ENCODE measurements around the gene NAA50. TPM values are rescaled to one million over a fixed set of nuclear protein-coding genes. Genes with fewer than 3 reads are reported as not detected.

NAA50 gene
- total RNA-seq (2014; rRNA removed), result 204 and 247 TPM in 2 replicates
- 66.7 TPM for polyA plus RNA-seq (2012)

GRCh38 chr3:113745756-113746547, at the start of gene NAA50:
NAA50 (minus strand) TSS chr3:113746249; CDS start chr3:113745949, 300 bp downstream.
- peak; percentile 93 for DNase-seq (ENCODE audit: low read depth)

DNA sequence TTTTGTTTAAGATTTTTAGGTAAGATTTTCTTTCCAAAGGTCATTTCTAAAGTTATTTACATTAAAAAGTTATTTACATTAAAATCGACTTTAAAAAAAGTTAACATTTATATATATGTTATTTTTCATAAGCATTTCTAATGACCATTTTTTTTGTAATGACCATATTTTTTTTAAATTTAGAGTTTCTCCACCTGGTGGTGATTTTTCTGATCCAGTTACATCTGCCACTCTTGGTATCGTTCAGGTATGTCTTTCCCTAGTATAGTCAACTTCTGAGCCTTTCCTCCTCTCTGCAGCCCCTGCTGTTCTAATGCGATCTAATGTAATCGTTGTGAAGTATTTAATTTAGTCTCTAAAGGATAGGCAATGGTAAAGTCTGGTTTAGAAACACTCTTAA, 49.6 kb upstream of the NAA50 start:
- no peak for DNase-seq (ENCODE audit: low read depth)

GRCh38 chr3:113794526-113794925, 48.5 kb upstream of the NAA50 start:
- DNase-seq (ENCODE audit: low read depth), result no peak

DNA sequence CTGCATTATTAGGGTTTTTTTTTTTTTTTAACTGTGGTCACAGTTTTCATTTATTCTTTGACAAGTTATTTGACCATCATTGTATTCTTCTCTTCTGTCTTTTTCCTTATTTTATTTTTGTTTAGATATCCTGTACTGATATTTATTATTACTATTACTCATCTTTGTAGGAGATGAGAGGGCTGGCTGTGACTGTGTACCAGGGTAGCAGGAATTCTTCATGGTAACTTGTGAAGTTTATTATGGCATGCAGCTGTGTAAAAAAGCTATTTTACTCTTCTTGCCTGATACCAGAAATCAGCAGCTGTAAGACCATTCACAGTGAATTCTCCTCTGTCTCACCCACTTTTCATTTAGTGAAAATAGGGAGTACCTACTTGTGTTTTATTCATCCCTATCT, 45.3 kb upstream of the NAA50 start:
- peak; percentile 35 for DNase-seq (ENCODE audit: low read depth)

DNA sequence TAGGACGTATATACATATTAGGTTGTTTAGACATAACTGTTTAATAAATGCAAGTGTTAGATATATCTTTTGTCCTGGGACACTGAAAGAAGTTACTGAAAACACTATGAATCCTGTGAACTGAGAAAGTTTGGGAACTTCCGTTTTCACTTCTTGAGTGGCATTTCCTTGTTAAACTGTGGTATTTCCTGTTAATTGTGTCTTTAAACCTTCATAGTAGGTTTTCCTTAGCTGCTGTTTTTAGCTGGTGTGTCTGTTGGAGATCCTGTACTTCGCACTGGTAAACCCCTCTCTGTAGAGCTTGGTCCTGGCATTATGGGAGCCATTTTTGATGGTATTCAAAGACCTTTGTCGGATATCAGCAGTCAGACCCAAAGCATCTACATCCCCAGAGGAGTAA, 37.9 kb upstream of the NAA50 start:
- no peak for DNase-seq (ENCODE audit: low read depth)

DNA sequence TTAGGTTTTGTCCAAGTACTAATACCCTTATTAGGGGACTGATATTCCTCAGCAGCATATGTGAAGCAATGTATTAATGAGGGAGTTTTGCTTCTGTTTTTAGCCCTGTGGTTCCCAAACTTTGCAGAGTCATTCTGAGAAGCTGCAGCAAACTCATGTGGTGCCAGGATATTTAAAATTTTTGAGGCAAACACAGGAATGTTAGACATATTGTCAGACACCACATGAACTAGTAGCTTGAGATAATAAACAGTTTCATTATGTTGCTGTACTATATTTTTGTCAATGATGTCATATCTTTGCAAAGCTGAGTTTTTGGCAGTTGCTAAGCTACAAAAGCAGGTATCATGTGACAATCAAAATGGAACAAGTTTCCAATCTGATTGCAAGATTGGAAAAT, 37.4 kb upstream of the NAA50 start:
- peak; percentile 92 for DNase-seq (ENCODE audit: low read depth)

DNA sequence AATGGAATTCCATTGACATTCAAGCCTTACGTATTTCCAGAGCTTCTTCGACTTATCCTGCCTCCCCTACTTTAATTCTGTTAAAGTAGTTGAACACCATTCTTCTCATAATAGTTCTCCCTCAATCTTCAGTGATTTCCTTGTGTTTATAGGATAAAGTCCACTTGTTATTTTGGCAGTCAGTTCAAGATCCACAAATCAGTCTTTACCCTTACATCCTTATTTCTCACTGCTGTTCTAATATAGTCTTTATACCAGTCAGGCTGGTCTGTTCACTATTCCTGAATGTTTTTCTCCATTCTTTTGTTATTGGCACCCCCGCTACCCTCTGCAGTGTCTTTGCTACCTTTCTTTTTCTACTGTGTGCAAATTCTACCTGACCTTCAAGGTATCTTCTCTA, 30.5 kb upstream of the NAA50 start:
- no peak for DNase-seq (ENCODE audit: low read depth)

DNA sequence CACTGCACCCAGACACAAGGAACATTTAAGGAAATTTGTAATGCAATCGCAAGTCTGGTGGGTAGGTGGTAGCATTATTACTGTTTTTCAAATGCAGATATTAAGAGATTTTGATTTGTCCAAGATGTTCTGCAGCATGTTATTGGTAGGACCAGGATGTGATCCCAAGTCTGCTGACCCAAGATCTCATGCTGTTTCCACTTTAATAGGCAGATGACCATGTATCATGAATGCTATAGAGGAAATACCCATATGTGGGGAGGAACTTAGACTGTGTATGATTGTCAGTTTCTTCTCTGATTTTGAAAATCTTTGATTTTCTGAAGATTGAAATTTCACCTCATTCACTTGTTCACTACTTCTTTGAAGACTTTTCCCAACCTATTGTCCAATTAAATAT, 29.5 kb upstream of the NAA50 start:
- DNase-seq (ENCODE audit: low read depth), result no peak

DNA sequence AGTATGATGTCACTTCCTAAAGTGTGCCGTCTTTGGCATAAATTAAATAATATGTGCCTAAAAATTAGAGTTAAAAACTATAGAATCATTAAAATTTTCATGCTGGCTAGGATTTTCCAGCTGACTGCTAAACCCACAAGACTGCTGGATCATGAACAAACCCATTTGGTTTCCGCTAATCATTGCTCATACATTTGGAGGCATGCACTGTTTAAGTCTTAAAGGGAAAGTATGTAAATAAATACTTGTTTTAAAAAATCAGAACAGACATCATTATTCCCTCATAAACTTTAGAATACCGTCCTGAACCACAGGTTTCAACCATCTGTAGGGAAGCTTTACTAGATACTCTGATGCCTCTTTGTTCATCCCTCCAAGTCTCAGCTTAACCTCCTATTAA, 27.3 kb upstream of the NAA50 start:
- DNase-seq (ENCODE audit: low read depth), result peak; percentile 39

DNA sequence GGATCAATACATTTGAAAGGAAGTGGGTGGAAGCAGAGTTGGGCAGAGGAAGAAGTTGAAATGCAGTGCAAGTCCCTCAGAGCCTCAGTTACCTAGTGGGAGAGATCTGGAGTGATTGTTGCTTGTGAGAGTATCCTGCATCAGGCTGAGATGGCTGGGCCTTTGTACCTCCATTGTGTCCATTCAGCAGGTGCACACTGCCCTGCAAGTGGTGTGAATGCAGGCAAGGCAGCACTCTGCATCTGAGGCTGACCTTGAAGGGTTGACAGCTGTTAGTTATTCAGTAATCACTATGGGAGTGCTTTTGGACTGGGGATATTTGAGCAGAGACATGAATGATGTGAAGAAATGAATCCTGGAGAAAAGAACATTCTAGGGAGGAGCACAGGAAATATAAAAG, 25.9 kb upstream of the NAA50 start:
- no peak for DNase-seq (ENCODE audit: low read depth)

DNA sequence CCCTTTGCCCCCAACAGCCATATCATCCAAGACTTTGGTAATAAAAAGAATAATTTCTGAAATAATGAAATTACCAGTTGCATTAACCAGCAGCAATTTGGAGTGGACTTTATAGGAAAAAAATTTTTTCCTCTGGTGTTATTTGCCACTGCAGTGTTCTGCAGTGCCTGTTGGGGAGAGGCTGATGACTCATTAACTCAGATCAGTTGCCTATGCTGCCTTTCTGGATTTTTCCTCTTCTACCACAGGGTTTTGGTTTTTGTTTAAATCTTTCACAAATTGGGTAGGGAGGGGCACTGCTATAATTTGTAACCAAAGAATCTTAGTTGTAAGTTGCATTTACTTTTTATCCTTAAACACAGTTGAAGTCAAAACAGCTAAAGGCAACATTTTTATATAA, 23.5 kb upstream of the NAA50 start:
- peak; percentile 67 for DNase-seq (ENCODE audit: low read depth)

DNA sequence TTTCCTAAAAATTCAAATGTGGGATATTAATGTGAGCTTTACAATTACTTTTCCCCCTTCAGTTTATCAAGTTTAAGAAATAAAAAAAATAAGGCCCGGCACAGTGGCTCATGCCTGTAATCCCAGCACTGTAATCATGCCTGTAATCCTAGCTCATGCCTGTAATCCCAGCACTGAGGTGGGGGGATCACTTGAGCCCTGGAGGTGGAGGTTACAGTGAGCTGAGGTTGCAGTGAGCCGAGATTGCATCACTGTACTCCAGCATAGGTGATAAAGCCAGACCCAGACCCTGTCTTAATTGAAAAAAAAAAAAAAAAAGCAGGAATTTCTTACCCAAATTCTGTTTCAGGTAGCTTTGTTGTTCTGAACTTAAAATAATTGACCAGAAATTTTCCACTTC, 18.6 kb upstream of the NAA50 start:
- no peak for DNase-seq (ENCODE audit: low read depth)

DNA sequence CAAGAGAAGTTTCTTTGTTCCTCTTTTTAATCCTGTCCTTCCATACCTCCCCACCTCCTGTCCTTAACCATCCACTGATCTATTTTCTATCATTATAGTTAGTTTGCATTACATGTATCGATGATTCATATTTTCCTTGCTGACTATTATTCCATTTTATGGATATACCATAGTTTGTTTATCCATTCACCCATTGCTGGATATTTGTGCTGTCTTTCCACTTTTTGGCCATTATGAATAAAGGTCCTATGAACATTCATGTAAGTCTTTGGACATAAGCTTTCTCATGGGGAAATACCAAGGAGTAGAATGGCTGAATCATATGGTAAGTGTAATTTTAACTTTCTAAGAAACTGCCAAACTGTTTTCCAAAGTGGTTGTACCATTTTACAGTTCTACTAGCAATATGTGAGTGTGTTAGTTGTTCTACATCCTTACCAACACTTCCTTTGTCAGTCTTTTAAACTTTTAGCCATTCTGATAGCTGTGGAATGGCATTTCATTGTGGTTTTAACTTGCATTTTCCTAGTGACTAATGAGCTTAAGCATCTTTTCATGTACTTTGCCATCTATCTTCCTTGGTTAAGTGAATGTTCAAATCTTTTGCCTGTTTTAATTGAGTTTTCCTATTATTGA, 12.5 kb upstream of the NAA50 start:
- peak; percentile 86 for DNase-seq (ENCODE audit: low read depth)

DNA sequence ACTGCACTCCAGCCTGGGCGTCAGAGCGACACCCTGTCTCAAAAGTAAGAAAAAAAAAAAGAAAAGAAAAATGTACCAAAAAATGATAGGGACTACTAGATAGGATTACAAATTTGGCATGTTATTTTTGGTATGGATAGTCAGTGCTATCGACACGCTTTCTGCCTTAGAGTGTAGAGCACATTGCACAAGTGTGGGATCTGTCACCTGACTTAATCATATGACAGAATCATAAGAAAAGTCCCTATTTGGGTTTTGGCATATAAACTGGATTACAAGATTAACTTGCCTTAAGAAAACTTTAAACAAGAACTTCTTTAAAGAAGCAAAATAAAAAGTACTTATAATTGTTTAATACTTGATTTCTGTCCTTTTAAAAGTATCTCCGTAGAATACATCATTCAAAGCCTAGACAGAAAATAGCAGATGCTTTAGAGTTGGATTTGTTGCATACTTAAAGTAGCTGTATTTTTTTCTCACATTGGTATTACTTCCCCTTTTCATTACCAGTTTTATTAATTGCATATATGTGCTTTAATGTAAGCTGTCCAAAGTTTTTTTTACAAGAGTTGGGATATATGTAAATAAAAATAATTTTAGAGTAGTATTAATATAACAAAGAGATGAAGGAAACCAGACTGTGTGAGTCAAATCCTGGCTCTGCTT, 8.6 kb upstream of the NAA50 start:
- DNase-seq (ENCODE audit: low read depth), result no peak

DNA sequence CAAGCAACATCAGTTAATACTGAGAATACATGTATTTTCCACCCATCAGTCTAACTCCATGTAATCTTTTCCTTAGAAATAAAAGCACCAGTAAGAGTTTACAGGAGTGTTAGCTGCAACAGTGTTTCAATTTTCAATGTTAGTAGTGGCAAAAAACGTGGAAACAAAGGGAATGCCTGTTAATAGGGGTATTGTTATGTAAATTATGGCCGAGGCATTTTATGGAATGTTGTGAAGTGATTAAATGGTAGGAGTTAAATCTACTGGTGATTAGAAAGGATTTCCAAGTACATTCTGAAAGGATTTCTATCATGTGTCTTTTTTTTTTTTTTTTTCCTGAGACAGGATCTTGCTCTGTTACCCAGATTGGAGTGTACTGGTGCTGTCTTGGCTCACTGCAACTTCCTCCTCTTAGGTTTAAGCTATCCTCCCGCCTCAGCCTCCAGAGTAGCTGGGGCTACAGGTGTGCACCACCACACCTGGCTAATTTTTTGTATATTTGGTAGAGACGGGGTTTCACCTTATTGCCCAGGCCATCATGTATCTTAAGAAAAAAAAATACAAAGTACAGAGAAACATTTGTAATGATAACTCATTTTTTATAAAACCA, 7.4 kb upstream of the NAA50 start:
- DNase-seq (ENCODE audit: low read depth), result no peak

DNA sequence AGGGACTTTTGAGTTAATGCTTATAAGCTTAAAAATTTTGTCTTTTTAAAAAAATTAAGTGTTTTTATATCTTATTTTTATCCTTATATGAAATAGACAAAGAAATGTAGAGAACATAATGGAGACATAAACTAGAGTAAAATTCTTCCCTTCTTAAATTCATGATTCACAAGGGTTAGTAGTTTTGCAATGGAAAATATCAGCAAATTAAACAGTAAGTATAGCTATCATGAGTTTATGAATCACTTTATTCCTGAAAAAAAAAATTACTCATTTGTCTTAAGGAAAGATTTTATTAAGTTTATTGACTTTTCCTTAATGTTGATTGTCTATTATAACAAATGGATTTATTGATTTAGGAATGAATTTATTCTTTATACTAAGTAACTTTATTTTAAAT, 5.1 kb upstream of the NAA50 start:
- no peak for DNase-seq (ENCODE audit: low read depth)

GRCh38 chr3:113747283-113748046, 1.4 kb upstream of the NAA50 start:
- no peak for DNase-seq (ENCODE audit: low read depth)

- peak; percentile 94 for DNase-seq (ENCODE audit: low read depth)
Observed at GRCh38 chr3:113746548-113747282, 666 bp upstream of the NAA50 start, which contains the start of gene ATP6V1A. ATP6V1A (plus strand) TSS chr3:113747035; CDS start chr3:113778754, 31,719 bp downstream.

- DNase-seq (ENCODE audit: low read depth), result peak; percentile 89
Observed at GRCh38 chr3:113744941-113745755, 901 bp downstream of the NAA50 start.

All from LHCN-M2 (cell line).